Measurements from ENCODE around the gene HTR3D. TPM values are rescaled to one million over a fixed set of nuclear protein-coding genes. Genes with fewer than 3 reads are reported as not detected.

Gene HTR3D, protein sequence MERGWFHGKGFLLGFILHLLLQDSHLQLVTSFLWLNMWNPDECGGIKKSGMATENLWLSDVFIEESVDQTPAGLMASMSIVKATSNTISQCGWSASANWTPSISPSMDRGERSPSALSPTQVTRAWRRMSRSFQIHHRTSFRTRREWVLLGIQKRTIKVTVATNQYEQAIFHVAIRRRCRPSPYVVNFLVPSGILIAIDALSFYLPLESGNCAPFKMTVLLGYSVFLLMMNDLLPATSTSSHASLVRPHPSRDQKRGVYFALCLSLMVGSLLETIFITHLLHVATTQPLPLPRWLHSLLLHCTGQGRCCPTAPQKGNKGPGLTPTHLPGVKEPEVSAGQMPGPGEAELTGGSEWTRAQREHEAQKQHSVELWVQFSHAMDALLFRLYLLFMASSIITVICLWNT
- total RNA-seq: not detected
- polyA plus RNA-seq: not detected

- H3K4me1 Mint-ChIP-seq: no peaks in the 10 kb centered on the region
- H3K4me3 Mint-ChIP-seq: no peak within 1 kb of the TSS
- no peaks in the 10 kb centered on the region for H3K9me3 Mint-ChIP-seq
- DNase-seq: no peak
- H3K27me3 ChIP-seq (ENCODE audit: insufficient read depth, low read length): no peaks in the 10 kb centered on the region
- intact Hi-C loops (cut with micrococcal nuclease): no loop called here
- no peak within 1 kb of the TSS for H3K4me3 ChIP-seq (ENCODE audit: low read length in 2 of 2)
- no peaks in the 10 kb centered on the region for H3K36me3 ChIP-seq (ENCODE audit: insufficient read depth, low read length)
- H3K9me3 ChIP-seq (ENCODE audit: control insufficient read depth in 1 of 2, low read length in 2 of 2): no peaks in the 10 kb centered on the region
- CTCF ChIA-PET (ENCODE audit: partially characterized antibody): interaction anchor here (2.2 kb wide), 1 partner anchor 16 kb away, joined by 4 read pairs; no protein-coding TSS in a partner anchor
- H3K27ac Mint-ChIP-seq: no peak within 1 kb of the TSS
- H3K27ac ChIP-seq (ENCODE audit: low read depth, low read length): no peak within 1 kb of the TSS
- no peaks in the 10 kb centered on the region for H3K36me3 Mint-ChIP-seq
- H3K4me1 ChIP-seq (ENCODE audit: insufficient read depth, low read length): no peaks in the 10 kb centered on the region
- peaks cover 0 to 6% of the 10 kb centered on the region in 2 donors for H3K27me3 Mint-ChIP-seq
- POLR2A ChIA-PET (ENCODE audit: partially characterized antibody): no interaction called here
Observed at GRCh38 chr3:184031187-184031792, at the start of gene HTR3D. Gene HTR3D (plus strand): TSS chr3:184031742. CDS start chr3:184031742, 0 bp downstream.

DNA sequence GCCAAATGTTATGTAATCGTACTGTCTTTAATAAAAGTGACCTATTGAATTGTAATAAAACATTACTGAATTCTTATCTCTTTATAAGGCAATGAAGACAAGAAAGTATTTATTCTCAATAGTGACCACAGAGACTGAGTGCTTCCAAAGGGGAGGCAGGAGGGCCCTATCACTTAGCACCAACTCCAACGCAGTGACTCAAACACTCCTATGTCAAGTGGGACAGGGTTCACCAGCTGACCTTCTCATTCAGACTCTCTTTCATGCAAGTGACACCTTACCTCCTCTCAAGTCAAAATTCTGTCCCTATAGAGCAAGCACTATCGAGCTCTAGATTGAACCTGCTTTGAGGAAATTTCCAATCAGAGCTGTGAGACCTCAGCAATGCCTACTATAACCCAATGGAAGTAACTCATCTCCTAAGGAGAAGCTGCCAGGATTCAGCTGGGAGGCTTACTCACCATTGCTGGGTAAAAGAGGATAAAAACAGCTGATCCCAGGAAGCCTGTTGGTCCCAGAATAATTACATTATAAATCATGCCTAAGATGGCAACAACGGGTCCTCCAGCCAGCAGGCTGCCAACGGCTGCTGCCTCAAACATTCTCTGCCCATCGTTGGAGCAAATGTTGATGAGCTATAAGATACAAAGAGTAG is 49.4 kb upstream of the HTR3D start:
- peaks cover 21% of the 10 kb centered on the region for H3K36me3 ChIP-seq (ENCODE audit: insufficient read depth, low read length)
- DNase-seq: no peak
- POLR2A ChIA-PET (ENCODE audit: partially characterized antibody): no interaction called here
- peaks cover 0 to 12% (median 0%) of the 10 kb centered on the region in 4 donors for H3K4me1 Mint-ChIP-seq
- no peaks in the 10 kb centered on the region for H3K4me1 ChIP-seq (ENCODE audit: insufficient read depth, low read length)
- H3K27me3 ChIP-seq (ENCODE audit: insufficient read depth, low read length): no peaks in the 10 kb centered on the region
- intact Hi-C loops (cut with micrococcal nuclease): no loop called here
- no peak overlapping the region for H3K4me3 ChIP-seq (ENCODE audit: low read length in 2 of 2)
- H3K4me3 Mint-ChIP-seq: no peak overlapping the region
- H3K27ac Mint-ChIP-seq: no peak overlapping the region
- H3K36me3 Mint-ChIP-seq: peaks cover 55 to 68% of the 10 kb centered on the region in 2 donors
- CTCF ChIA-PET (ENCODE audit: partially characterized antibody): interaction anchor here (1.0 to 1.6 kb wide), 3 partner anchors 9 to 36 kb away, joined by 3 to 4 read pairs (median 3); partner anchors contain the start of gene ABCC5
- H3K27me3 Mint-ChIP-seq: no peaks in the 10 kb centered on the region
- no peaks in the 10 kb centered on the region for H3K9me3 ChIP-seq (ENCODE audit: control insufficient read depth in 1 of 2, low read length in 2 of 2)
- H3K9me3 Mint-ChIP-seq: no peaks in the 10 kb centered on the region
- no peak overlapping the region for H3K27ac ChIP-seq (ENCODE audit: low read depth, low read length)

DNA sequence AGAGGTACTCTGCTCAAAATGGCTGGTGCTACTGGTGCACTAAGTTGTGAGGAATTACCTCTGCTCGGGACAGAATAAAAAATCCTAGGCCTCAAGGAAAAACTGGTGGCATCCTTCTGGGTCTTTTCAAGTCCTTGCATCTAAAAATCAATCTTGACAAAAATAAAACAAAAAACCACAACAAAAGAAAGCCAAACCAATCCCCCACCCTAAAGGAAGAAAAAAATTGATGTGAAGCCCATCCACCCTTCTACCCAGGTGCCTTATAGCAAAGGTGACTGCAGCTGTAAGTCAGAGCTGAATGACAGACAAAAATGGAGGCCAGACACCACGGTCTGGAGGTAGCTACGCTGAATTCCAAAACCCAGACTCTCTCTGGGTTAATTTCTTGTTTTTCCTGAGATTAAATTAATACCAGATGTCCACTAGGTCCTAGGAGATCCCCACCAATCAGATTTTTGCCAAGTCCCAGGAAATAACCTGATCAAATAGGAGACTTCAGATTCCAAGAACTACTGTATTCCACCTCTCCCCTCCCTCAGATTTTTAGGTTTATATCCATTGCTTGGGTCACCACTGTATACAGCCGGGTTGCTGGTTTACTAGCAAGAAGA is 47.3 kb upstream of the HTR3D start:
- CTCF ChIA-PET (ENCODE audit: partially characterized antibody): no interaction called here
- intact Hi-C loops (cut with micrococcal nuclease): no loop called here

DNA sequence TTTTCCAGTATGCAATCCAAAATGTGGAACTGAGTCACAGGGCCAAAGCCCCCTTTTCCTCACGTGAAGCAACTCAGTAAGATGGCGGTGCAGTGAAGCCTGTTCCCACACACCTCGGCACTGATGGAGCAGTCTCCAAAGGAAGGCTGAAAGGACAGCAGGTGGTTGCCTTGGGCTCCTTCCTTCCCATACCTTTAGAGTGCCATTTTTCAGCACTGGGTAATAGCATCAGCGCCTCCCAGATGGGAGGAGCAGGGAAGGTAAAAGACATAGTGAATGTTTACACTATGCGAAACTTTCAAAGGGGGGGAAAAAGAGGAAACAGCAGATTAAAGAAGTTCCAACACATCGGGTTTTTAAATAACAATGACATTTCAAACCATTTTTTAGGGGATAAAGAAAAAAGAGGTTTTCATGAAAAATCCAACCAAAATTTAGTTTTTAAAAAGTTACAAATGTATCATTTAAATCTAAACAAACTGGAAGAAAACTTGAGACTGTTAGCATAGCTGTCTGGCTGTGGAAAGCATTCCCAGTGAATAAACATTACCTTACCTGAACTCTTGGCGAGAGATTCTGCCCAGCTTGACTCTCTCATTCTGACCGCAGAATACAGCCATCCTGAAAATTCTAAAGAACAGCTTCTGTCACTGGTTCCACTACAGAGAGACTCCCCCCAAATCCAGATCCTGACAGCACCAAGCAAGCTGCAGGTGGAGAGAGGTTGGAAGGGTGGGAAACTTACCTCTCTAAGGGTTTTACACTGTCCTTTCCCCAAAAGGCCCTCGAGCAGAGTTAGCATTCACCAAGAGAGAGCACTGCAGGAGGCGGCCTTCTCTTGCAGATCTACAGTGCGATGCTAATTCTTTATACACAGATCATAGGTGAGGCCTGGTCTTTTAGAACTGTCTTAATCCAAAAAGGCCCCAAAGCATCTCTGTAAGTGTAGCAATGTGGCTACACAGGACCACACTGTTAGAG is 46.5 kb upstream of the HTR3D start:
- peaks cover 67 to 77% of the 10 kb centered on the region in 2 donors for H3K36me3 Mint-ChIP-seq
- POLR2A ChIA-PET (ENCODE audit: partially characterized antibody): no interaction called here

More for the DNA sequence above, 47.3 kb upstream of the HTR3D start:
- peaks cover 0 to 12% (median 0%) of the 10 kb centered on the region in 4 donors for H3K4me1 Mint-ChIP-seq
- no peak overlapping the region for H3K27ac ChIP-seq (ENCODE audit: low read depth, low read length)
- no peak overlapping the region for H3K27ac Mint-ChIP-seq
- H3K27me3 ChIP-seq (ENCODE audit: insufficient read depth, low read length): no peaks in the 10 kb centered on the region
- H3K36me3 ChIP-seq (ENCODE audit: insufficient read depth, low read length): peaks cover 21% of the 10 kb centered on the region
- H3K9me3 ChIP-seq (ENCODE audit: control insufficient read depth in 1 of 2, low read length in 2 of 2): no peaks in the 10 kb centered on the region
- H3K4me1 ChIP-seq (ENCODE audit: insufficient read depth, low read length): no peaks in the 10 kb centered on the region
- H3K4me3 ChIP-seq (ENCODE audit: low read length in 2 of 2): no peak overlapping the region
- H3K36me3 Mint-ChIP-seq: peaks cover 63 to 77% of the 10 kb centered on the region in 2 donors
- no peak overlapping the region for H3K4me3 Mint-ChIP-seq
- no peak for DNase-seq
- POLR2A ChIA-PET (ENCODE audit: partially characterized antibody): no interaction called here
- no peaks in the 10 kb centered on the region for H3K9me3 Mint-ChIP-seq
- H3K27me3 Mint-ChIP-seq: no peaks in the 10 kb centered on the region

GRCh38 chr3:183987000-183987600 is 44.4 kb upstream of the HTR3D start:
- Mint-ChIP-seq H3K27me3 (no peaks in the 10 kb centered on the region), H3K36me3 (peaks cover 57 to 66% of the 10 kb centered on the region in 2 donors), H3K9me3 (no peaks in the 10 kb centered on the region), H3K27ac (peak overlapping the region in 1 of 7 donors; percentile 49), H3K4me1 (peaks cover 0 to 12% (median 0%) of the 10 kb centered on the region in 4 donors), H3K4me3 (no peak overlapping the region)
- POLR2A ChIA-PET (ENCODE audit: partially characterized antibody): no interaction called here
- CTCF ChIA-PET (ENCODE audit: partially characterized antibody): interaction anchor here (1.7 kb wide), 1 partner anchor 11 kb away, joined by 5 read pairs; no protein-coding TSS in a partner anchor
- DNase-seq: no peak
- Histone ChIP-seq H3K27ac (ENCODE audit: low read depth, low read length) (no peak overlapping the region), H3K36me3 (ENCODE audit: insufficient read depth, low read length) (peaks cover 18% of the 10 kb centered on the region), H3K27me3 (ENCODE audit: insufficient read depth, low read length) (no peaks in the 10 kb centered on the region), H3K9me3 (ENCODE audit: control insufficient read depth in 1 of 2, low read length in 2 of 2) (no peaks in the 10 kb centered on the region), H3K4me3 (ENCODE audit: low read length in 2 of 2) (no peak overlapping the region), H3K4me1 (ENCODE audit: insufficient read depth, low read length) (no peaks in the 10 kb centered on the region)
- intact Hi-C loops (cut with micrococcal nuclease): no loop called here

More for the DNA sequence above, 46.5 kb upstream of the HTR3D start:
- Histone ChIP-seq H3K9me3 (ENCODE audit: control insufficient read depth in 1 of 2, low read length in 2 of 2) (no peaks in the 10 kb centered on the region), H3K4me1 (ENCODE audit: insufficient read depth, low read length) (no peaks in the 10 kb centered on the region), H3K27ac (ENCODE audit: low read depth, low read length) (no peak overlapping the region), H3K27me3 (ENCODE audit: insufficient read depth, low read length) (no peaks in the 10 kb centered on the region), H3K36me3 (ENCODE audit: insufficient read depth, low read length) (peaks cover 21% of the 10 kb centered on the region), H3K4me3 (ENCODE audit: low read length in 2 of 2) (no peak overlapping the region)
- Mint-ChIP-seq H3K27ac (peak overlapping the region in 1 of 7 donors; percentile 20), H3K27me3 (no peaks in the 10 kb centered on the region), H3K4me3 (no peak overlapping the region), H3K4me1 (peaks cover 0 to 12% (median 0%) of the 10 kb centered on the region in 4 donors), H3K9me3 (no peaks in the 10 kb centered on the region)
- CTCF ChIA-PET (ENCODE audit: partially characterized antibody): no interaction called here
- no peak for DNase-seq
- intact Hi-C loops (cut with micrococcal nuclease): no loop called here

GRCh38 chr3:183988216-183988790 is 43.2 kb upstream of the HTR3D start:
- Histone ChIP-seq H3K36me3 (ENCODE audit: insufficient read depth, low read length) (peaks cover 12% of the 10 kb centered on the region), H3K27ac (ENCODE audit: low read depth, low read length) (no peak overlapping the region)
- POLR2A ChIA-PET (ENCODE audit: partially characterized antibody): no interaction called here

More at GRCh38 chr3:183988216-183988790, 43.2 kb upstream of the HTR3D start:
- intact Hi-C loops (cut with micrococcal nuclease): no loop called here
- no peaks in the 10 kb centered on the region for H3K9me3 ChIP-seq (ENCODE audit: control insufficient read depth in 1 of 2, low read length in 2 of 2)
- DNase-seq: no peak
- H3K4me1 ChIP-seq (ENCODE audit: insufficient read depth, low read length): no peaks in the 10 kb centered on the region
- Mint-ChIP-seq H3K27me3 (no peaks in the 10 kb centered on the region), H3K36me3 (peaks cover 45 to 54% of the 10 kb centered on the region in 2 donors), H3K9me3 (no peaks in the 10 kb centered on the region), H3K27ac (no peak overlapping the region), H3K4me3 (no peak overlapping the region), H3K4me1 (peaks cover 0 to 12% (median 0%) of the 10 kb centered on the region in 4 donors)
- CTCF ChIA-PET (ENCODE audit: partially characterized antibody): interaction anchor here (1.4 to 1.7 kb wide), 2 partner anchors 10 to 30 kb away, joined by 4 to 5 read pairs; partner anchors contain the start of gene ABCC5
- H3K27me3 ChIP-seq (ENCODE audit: insufficient read depth, low read length): no peaks in the 10 kb centered on the region
- H3K4me3 ChIP-seq (ENCODE audit: low read length in 2 of 2): no peak overlapping the region
